Endothelial cell of umbilical vein (primary cell): ENCODE data around the gene ANXA6. TPM values are rescaled to one million over a fixed set of nuclear protein-coding genes. Genes with fewer than 3 reads are reported as not detected.

Source experiments
- BruUV-seq: library from RNA; stranded (reverse); fragments of 400-500 nt; replicated peaks from 2 replicates; lab custom pipeline; 2021; lab: Mats Ljungman, UMichigan
- CTCF ChIA-PET: fragments of 300-600, 350-600 bp; sonication (Branson Sonifier 250); formaldehyde crosslinking; loops from one replicate; lab custom pipeline; 2021; ENCODE audit warnings: antibody characterized with exemption, inconsistent platforms; lab: Charles Lee
- POLR2A ChIA-PET: fragments of 300-600, 350-600 bp; sonication (Branson Sonifier 250); formaldehyde crosslinking; loops from one replicate; lab custom pipeline; 2021; ENCODE audit warnings: antibody characterized with exemption, inconsistent platforms; lab: Charles Lee
- DNase-seq: peaks from one replicate; pipeline ENCODE4 v3.0.0-alpha.2; 2011; ENCODE audit warnings: low read depth, low spot score
- FAIRE-seq: peaks from 2 replicates; lab custom pipeline; 2011; peaks lifted over from hg19 to GRCh38; lab: Jason Lieb, UNC
- H2AFZ ChIP-seq: 2 replicates; pipeline ENCODE4 v1.6.0; 2012; ENCODE audit warnings: low read depth, low read length, control low read depth, inconsistent platforms
- H3K27ac ChIP-seq: 2 replicates; pipeline ENCODE4 v1.5.1; 2011; ENCODE audit warnings: low read depth, mild to moderate bottlenecking, control low read depth, low read length, moderate library complexity; ENCODE audit not compliant: insufficient read depth
- H3K27me3 ChIP-seq, 2 experiments: 2 replicates each; pipeline versions ENCODE4 v1.6.0 to v1.6.1; 2011; ENCODE audit warnings: low read length in 2 of 2, mixed read lengths in 1 of 2; ENCODE audit not compliant: control insufficient read depth in 2 of 2, insufficient read depth in 2 of 2
- H3K36me3 ChIP-seq, 2 experiments: 2 replicates in 1 of 2; 3 replicates in 1 of 2; pipeline ENCODE4 v1.5.1; 2011; ENCODE audit warnings: low read length in 2 of 2, mild to moderate bottlenecking in 1 of 2, moderate library complexity in 1 of 2; ENCODE audit not compliant: control insufficient read depth in 2 of 2, insufficient read depth in 2 of 2; ENCODE audit errors: extremely low read depth in 1 of 2
- H3K4me1 ChIP-seq: 3 replicates; pipeline ENCODE4 v1.5.1; 2011; ENCODE audit warnings: mild to moderate bottlenecking, low read length; ENCODE audit not compliant: control insufficient read depth, insufficient read depth; ENCODE audit errors: extremely low read depth
- H3K4me2 ChIP-seq: 2 replicates; pipeline ENCODE4 v1.6.1; 2011; ENCODE audit warnings: low read length, control low read depth, mixed read lengths; ENCODE audit not compliant: insufficient read depth
- H3K4me3 ChIP-seq, 3 experiments: fragments of 200-600 bp in 1 of 3; sonication (generic), shearing (Covaris generic) in 1 of 3; replicated peaks in 1 of 3; 2 replicates each; pipeline ENCODE4 v1.5.1; 2011 to 2016; ENCODE audit warnings: control low read depth in 3 of 3, low read length in 3 of 3, mild to moderate bottlenecking in 2 of 3, inconsistent platforms in 1 of 3, low read depth in 1 of 3, moderate library complexity in 1 of 3; ENCODE audit not compliant: insufficient read depth in 1 of 3
- H3K79me2 ChIP-seq: 2 replicates; pipeline ENCODE4 v1.6.0; 2012; ENCODE audit warnings: low read length, inconsistent platforms; ENCODE audit not compliant: control insufficient read depth, insufficient read depth
- H3K9ac ChIP-seq: replicated peaks from 2 replicates; pipeline ENCODE3; 2011; ENCODE audit warnings: low read length, control low read depth; ENCODE audit not compliant: insufficient read depth; ENCODE audit errors: extremely low read depth
- H3K9me1 ChIP-seq: replicated peaks from 3 replicates; pipeline ENCODE4 v1.6.0; 2011; ENCODE audit warnings: mild to moderate bottlenecking, low read length; ENCODE audit not compliant: control insufficient read depth, insufficient read depth; ENCODE audit errors: extremely low read depth
- H3K9me3 ChIP-seq: replicated peaks from 2 replicates; pipeline ENCODE4 v1.5.1; 2012; ENCODE audit warnings: low read length, inconsistent platforms; ENCODE audit not compliant: control insufficient read depth, insufficient read depth
- H4K20me1 ChIP-seq: replicated peaks from 2 replicates; pipeline ENCODE3; 2011; ENCODE audit warnings: mild to moderate bottlenecking, low read length; ENCODE audit not compliant: control insufficient read depth, insufficient read depth; ENCODE audit errors: extremely low read depth
- EZH2 ChIP-seq: IDR thresholded peaks from 2 replicates; pipeline ENCODE4 v1.6.1; 2012; ENCODE audit warnings: borderline replicate concordance, low read depth, mild to moderate bottlenecking, moderate library complexity, low read length, inconsistent platforms; ENCODE audit not compliant: severe bottlenecking
- FOS ChIP-seq: IDR thresholded peaks from 2 replicates; pipeline ENCODE4 v1.6.1; 2011; ENCODE audit warnings: mild to moderate bottlenecking, low read length, moderate library complexity, borderline replicate concordance; ENCODE audit not compliant: insufficient read depth
- GATA2 ChIP-seq: IDR thresholded peaks from 2 replicates; pipeline ENCODE4 v1.7.0; 2011; ENCODE audit warnings: low read depth, mild to moderate bottlenecking, moderate library complexity, mixed read lengths, low read length; ENCODE audit not compliant: insufficient read length, insufficient read depth
- JUN ChIP-seq: IDR thresholded peaks from 2 replicates; pipeline ENCODE4 v1.6.1; 2011; ENCODE audit warnings: borderline replicate concordance, low read depth; ENCODE audit not compliant: insufficient read length, insufficient read depth
- MYC ChIP-seq: IDR thresholded peaks from one replicate; pipeline ENCODE4 v1.6.1; 2011; ENCODE audit warnings: mild to moderate bottlenecking, low read depth, low read length
- POLR2A ChIP-seq: IDR thresholded peaks from 2 replicates; pipeline ENCODE4 v1.6.1; 2012; ENCODE audit warnings: low read depth, mild to moderate bottlenecking, control low read depth, low read length
- POLR2AphosphoS5 ChIP-seq: IDR thresholded peaks from 2 replicates; pipeline ENCODE4 v1.6.1; 2012; ENCODE audit warnings: low read depth, mild to moderate bottlenecking, control low read depth, low read length, moderate library complexity; ENCODE audit not compliant: insufficient read depth
- dilution Hi-C: fragments of 300-500 bp; cut with MboI; formaldehyde crosslinking; loops from one replicate; pipeline ENCODE4 v1.15.0; 2019; ENCODE audit warnings: low sequenced_read_pairs; ENCODE audit not compliant: extremely low pct_ligation_motif_present
- intact Hi-C: fragments of 100-400 bp; cut with micrococcal nuclease; formaldehyde crosslinking; loops from one replicate; pipeline ENCODE4 v1.10.0; 2022
- polyA plus RNA-seq, 4 experiments: library from polyadenylated mRNA; depleted of rRNA in 3 of 4; stranded (reverse) in 3 of 4; unstranded in 1 of 4; fragments of >200 nt; gene quantifications; 2 replicates each; pipeline versions ENCODE4 v1.2.1 to v1.2.3, GENCODE V29; 2011 to 2012; ENCODE audit warnings: missing spikeins in 1 of 4
- total RNA-seq: library from RNA; stranded (reverse); gene quantifications from 2 replicates; pipeline ENCODE4 v1.2.3, GENCODE V29; 2021
- TF ChIP-seq, protein P1 (sequence below), 2 donors: IDR thresholded peaks; 1 replicate in 1 of 2; 2 replicates in 1 of 2; pipeline ENCODE4 v1.5.1; 2011; ENCODE audit warnings: low read length in 2 of 2, mild to moderate bottlenecking in 2 of 2, moderate library complexity in 2 of 2, control low read depth in 1 of 2, inconsistent platforms in 1 of 2, low read depth in 1 of 2; ENCODE audit not compliant: insufficient read depth in 1 of 2; ENCODE audit errors: extremely low read depth in 1 of 2
- TF ChIP-seq, protein P2 (sequence below): IDR thresholded peaks from 2 replicates; pipeline ENCODE4 v1.6.1; 2011; ENCODE audit not compliant: insufficient read depth, insufficient read length

The ANXA6 gene
- total and polyA plus RNA-seq, 2 donors (not counting 3 experiments of a cell fraction or from before 2014, with no cell fraction given): 195 to 266 TPM

DNA sequence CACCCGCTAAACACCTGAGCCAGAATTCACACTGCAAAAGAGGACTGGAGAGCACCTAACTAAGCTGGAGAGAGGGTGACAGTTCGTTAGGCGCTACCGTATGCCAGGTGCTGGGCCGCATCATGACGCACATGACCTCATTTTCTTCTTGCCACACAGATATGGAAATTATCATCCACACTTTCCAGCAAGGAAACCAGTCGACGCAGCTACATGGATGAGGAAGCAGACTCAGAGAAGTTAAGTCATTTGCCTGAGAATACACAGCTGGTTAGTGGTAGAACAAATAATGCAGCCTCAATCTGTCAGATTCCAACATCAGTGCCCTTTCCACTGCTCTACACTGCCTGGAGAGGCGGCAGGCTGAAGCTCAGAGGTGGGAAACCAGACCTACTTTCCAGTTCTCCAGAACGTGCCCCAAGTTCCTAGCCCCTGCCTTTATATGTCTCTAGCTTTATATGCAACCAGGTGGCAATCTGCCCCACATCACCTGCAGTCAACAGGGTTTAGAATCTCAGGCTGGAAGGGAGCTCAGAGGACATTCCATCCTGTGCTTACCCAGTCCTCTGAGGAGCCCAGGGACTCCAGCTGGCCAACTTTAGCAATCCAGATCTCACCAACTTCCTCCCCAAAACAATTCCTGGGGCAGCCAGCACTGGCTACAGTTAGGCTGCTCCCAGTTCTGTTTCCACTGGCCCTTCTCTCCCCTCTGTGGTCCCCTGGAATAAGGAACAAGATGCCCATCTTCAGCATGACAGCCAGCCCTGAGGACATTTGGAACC is 85.5 kb downstream of the ANXA6 start:
- intact Hi-C loops (no loop called here), dilution Hi-C loops (no loop called here)
- Histone ChIP-seq H3K9me3 (no peaks in the 10 kb centered on the region), H3K27me3 (no peaks in the 10 kb centered on the region), H3K27ac (no peak overlapping the region), H3K36me3 (no peaks in the 10 kb centered on the region), H3K9me1 (no peaks in the 10 kb centered on the region), H3K4me3 (no peak overlapping the region), H3K4me2 (no peak overlapping the region), H3K79me2 (peaks cover 38% of the 10 kb centered on the region), H4K20me1 (no peaks in the 10 kb centered on the region), H3K4me1 (peaks cover 22% of the 10 kb centered on the region), H3K9ac (no peak overlapping the region), H2AFZ (no peak overlapping the region)
- TF ChIP-seq, protein P1, sequence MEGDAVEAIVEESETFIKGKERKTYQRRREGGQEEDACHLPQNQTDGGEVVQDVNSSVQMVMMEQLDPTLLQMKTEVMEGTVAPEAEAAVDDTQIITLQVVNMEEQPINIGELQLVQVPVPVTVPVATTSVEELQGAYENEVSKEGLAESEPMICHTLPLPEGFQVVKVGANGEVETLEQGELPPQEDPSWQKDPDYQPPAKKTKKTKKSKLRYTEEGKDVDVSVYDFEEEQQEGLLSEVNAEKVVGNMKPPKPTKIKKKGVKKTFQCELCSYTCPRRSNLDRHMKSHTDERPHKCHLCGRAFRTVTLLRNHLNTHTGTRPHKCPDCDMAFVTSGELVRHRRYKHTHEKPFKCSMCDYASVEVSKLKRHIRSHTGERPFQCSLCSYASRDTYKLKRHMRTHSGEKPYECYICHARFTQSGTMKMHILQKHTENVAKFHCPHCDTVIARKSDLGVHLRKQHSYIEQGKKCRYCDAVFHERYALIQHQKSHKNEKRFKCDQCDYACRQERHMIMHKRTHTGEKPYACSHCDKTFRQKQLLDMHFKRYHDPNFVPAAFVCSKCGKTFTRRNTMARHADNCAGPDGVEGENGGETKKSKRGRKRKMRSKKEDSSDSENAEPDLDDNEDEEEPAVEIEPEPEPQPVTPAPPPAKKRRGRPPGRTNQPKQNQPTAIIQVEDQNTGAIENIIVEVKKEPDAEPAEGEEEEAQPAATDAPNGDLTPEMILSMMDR (IDR thresholded peaks at IDR 0.05; ENCODE audit: extremely low read depth in 1 of 2, insufficient read depth in 1 of 2, low read depth in 1 of 2, low read length in 2 of 2): no peak
- TF ChIP-seq, protein P2, sequence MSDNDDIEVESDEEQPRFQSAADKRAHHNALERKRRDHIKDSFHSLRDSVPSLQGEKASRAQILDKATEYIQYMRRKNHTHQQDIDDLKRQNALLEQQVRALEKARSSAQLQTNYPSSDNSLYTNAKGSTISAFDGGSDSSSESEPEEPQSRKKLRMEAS: no peak
- TF ChIP-seq MYC: no peak
- TF ChIP-seq JUN: no peak
- no peak for TF ChIP-seq POLR2AphosphoS5
- no peak for TF ChIP-seq FOS
- no peak for TF ChIP-seq GATA2
- TF ChIP-seq EZH2: no peak
- no peak for TF ChIP-seq POLR2A
- BruUV-seq: no TSS peak
- FAIRE-seq (no peak), DNase-seq (no peak)
- POLR2A ChIA-PET: no interaction called here
- CTCF ChIA-PET: interaction anchor here (1.0 to 5.0 kb wide), 8 partner anchors 9 to 70 kb away, joined by 3 to 32 read pairs (median 4); partner anchors contain the start of gene TNIP1
